ENCODE data around the gene SMIM20. TPM values are rescaled to one million over a fixed set of nuclear protein-coding genes. Genes with fewer than 3 reads are reported as not detected.

SMIM20 gene
- total and polyA plus RNA-seq, 2 experiments from 2014 or later, result 56.6 to 82.9 TPM

DNA sequence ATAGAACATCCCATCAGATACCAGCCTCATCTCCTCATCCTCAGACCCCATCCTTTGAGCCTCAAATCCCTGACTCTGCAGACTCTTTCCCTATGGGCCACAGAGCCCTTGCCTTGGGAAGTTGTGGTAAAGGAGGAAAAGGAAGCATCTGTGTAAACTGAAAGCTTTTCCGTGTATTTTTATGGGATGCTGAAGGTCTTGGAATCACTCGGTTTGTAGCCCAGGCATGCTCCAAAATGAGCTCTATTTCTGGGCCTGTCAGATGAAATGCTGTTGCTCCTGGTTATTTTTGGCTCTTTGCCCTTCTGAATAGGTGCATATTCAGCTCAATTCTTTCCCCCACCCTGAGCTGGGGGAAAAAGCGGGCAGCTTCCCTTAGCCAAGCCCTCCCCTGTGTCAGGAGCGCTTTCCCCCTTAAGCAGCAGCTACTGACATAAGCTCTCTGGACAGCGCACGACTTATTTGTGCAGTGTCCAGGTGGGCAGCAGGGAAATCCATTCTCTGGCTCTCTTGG, 46.2 kb upstream of the SMIM20 start:
- peaks cover 9% of the 10 kb centered on the region for H3K27me3 Mint-ChIP-seq (ENCODE audit: insufficient read depth, low read depth, poor library complexity)
- Histone ChIP-seq H3K79me2 (replicated peaks; ENCODE audit: insufficient read depth) (no peaks in the 10 kb centered on the region), H3K27me3 (ENCODE audit: insufficient read depth) (peaks cover 15% of the 10 kb centered on the region), H3K4me3 (no peak overlapping the region), H3F3A (replicated peaks; ENCODE audit: low read depth) (0 out of 2 replicates have a peak, but pooled peaks cover 3% of the 10 kb centered on the region), H3K9me2 (ENCODE audit: insufficient read depth) (no peaks in the 10 kb centered on the region; the same call in 1 of the 2 replicates), H3K4me1 (ENCODE audit: insufficient read depth) (peaks cover 20% of the 10 kb centered on the region), H4K20me1 (replicated peaks; ENCODE audit: insufficient read depth) (no peaks in the 10 kb centered on the region), H3K36me3 (ENCODE audit: insufficient read depth) (no peaks in the 10 kb centered on the region), H3K27ac (ENCODE audit: low read depth) (no peak overlapping the region), H3K4me2 (no peak overlapping the region), H2AFZ (no peak overlapping the region)
- TF ChIP-seq CREB1 (CRISPR knock-in tag; IDR thresholded peaks at IDR 0.05; ENCODE audit: low read depth), result no peak
- TF ChIP-seq STAT1 (IDR thresholded peaks at IDR 0.05; ENCODE audit: unreplicated experiment), result no peak
- TF ChIP-seq, protein P1, sequence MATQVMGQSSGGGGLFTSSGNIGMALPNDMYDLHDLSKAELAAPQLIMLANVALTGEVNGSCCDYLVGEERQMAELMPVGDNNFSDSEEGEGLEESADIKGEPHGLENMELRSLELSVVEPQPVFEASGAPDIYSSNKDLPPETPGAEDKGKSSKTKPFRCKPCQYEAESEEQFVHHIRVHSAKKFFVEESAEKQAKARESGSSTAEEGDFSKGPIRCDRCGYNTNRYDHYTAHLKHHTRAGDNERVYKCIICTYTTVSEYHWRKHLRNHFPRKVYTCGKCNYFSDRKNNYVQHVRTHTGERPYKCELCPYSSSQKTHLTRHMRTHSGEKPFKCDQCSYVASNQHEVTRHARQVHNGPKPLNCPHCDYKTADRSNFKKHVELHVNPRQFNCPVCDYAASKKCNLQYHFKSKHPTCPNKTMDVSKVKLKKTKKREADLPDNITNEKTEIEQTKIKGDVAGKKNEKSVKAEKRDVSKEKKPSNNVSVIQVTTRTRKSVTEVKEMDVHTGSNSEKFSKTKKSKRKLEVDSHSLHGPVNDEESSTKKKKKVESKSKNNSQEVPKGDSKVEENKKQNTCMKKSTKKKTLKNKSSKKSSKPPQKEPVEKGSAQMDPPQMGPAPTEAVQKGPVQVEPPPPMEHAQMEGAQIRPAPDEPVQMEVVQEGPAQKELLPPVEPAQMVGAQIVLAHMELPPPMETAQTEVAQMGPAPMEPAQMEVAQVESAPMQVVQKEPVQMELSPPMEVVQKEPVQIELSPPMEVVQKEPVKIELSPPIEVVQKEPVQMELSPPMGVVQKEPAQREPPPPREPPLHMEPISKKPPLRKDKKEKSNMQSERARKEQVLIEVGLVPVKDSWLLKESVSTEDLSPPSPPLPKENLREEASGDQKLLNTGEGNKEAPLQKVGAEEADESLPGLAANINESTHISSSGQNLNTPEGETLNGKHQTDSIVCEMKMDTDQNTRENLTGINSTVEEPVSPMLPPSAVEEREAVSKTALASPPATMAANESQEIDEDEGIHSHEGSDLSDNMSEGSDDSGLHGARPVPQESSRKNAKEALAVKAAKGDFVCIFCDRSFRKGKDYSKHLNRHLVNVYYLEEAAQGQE (IDR thresholded peaks at IDR 0.05; ENCODE audit: unreplicated experiment), result no peak
- TF ChIP-seq, protein P2, sequence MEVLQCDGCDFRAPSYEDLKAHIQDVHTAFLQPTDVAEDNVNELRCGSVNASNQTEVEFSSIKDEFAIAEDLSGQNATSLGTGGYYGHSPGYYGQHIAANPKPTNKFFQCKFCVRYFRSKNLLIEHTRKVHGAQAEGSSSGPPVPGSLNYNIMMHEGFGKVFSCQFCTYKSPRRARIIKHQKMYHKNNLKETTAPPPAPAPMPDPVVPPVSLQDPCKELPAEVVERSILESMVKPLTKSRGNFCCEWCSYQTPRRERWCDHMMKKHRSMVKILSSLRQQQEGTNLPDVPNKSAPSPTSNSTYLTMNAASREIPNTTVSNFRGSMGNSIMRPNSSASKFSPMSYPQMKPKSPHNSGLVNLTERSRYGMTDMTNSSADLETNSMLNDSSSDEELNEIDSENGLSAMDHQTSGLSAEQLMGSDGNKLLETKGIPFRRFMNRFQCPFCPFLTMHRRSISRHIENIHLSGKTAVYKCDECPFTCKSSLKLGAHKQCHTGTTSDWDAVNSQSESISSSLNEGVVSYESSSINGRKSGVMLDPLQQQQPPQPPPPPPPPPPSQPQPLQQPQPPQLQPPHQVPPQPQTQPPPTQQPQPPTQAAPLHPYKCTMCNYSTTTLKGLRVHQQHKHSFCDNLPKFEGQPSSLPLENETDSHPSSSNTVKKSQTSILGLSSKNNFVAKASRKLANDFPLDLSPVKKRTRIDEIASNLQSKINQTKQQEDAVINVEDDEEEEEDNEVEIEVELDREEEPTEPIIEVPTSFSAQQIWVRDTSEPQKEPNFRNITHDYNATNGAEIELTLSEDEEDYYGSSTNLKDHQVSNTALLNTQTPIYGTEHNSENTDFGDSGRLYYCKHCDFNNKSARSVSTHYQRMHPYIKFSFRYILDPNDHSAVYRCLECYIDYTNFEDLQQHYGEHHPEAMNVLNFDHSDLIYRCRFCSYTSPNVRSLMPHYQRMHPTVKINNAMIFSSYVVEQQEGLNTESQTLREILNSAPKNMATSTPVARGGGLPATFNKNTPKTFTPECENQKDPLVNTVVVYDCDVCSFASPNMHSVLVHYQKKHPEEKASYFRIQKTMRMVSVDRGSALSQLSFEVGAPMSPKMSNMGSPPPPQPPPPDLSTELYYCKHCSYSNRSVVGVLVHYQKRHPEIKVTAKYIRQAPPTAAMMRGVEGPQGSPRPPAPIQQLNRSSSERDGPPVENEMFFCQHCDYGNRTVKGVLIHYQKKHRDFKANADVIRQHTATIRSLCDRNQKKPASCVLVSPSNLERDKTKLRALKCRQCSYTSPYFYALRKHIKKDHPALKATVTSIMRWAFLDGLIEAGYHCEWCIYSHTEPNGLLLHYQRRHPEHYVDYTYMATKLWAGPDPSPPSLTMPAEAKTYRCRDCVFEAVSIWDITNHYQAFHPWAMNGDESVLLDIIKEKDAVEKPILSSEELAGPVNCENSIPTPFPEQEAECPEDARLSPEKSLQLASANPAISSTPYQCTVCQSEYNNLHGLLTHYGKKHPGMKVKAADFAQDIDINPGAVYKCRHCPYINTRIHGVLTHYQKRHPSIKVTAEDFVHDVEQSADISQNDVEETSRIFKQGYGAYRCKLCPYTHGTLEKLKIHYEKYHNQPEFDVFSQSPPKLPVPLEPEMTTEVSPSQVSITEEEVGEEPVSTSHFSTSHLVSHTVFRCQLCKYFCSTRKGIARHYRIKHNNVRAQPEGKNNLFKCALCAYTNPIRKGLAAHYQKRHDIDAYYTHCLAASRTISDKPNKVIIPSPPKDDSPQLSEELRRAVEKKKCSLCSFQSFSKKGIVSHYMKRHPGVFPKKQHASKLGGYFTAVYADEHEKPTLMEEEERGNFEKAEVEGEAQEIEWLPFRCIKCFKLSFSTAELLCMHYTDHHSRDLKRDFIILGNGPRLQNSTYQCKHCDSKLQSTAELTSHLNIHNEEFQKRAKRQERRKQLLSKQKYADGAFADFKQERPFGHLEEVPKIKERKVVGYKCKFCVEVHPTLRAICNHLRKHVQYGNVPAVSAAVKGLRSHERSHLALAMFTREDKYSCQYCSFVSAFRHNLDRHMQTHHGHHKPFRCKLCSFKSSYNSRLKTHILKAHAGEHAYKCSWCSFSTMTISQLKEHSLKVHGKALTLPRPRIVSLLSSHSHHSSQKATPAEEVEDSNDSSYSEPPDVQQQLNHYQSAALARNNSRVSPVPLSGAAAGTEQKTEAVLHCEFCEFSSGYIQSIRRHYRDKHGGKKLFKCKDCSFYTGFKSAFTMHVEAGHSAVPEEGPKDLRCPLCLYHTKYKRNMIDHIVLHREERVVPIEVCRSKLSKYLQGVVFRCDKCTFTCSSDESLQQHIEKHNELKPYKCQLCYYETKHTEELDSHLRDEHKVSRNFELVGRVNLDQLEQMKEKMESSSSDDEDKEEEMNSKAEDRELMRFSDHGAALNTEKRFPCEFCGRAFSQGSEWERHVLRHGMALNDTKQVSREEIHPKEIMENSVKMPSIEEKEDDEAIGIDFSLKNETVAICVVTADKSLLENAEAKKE (CRISPR knock-in tag; IDR thresholded peaks at IDR 0.05), result no peak
- TF ChIP-seq, protein P3, sequence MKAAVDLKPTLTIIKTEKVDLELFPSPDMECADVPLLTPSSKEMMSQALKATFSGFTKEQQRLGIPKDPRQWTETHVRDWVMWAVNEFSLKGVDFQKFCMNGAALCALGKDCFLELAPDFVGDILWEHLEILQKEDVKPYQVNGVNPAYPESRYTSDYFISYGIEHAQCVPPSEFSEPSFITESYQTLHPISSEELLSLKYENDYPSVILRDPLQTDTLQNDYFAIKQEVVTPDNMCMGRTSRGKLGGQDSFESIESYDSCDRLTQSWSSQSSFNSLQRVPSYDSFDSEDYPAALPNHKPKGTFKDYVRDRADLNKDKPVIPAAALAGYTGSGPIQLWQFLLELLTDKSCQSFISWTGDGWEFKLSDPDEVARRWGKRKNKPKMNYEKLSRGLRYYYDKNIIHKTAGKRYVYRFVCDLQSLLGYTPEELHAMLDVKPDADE (IDR thresholded peaks at IDR 0.05), result no peak
- no peak for TF ChIP-seq POLR2AphosphoS5 (IDR thresholded peaks at IDR 0.05; ENCODE audit: low read depth)
- no peak for TF ChIP-seq NANOG (IDR thresholded peaks at IDR 0.05; ENCODE audit: borderline replicate concordance)
- no peaks in the 10 kb centered on the region for H3K9me3 Mint-ChIP-seq
- peaks cover 16% of the 10 kb centered on the region for H3K4me1 Mint-ChIP-seq
- DNase-seq (ENCODE audit: low spot score), result no peak
- H3K4me3 Mint-ChIP-seq, result no peak overlapping the region
- no peak for ATAC-seq
- no peak overlapping the region for H3K27ac Mint-ChIP-seq
- no peaks in the 10 kb centered on the region for H3K36me3 Mint-ChIP-seq (ENCODE audit: low read depth)

Data from GM23338 (cell line).